Liver (tissue), 3 donors: Measurements from ENCODE around the gene NPIPB2.

Source experiments
- EGR1 ChIP-seq, 2 donors: IDR thresholded peaks; 2 replicates each; pipeline ENCODE4 v1.6.1; 2016 to 2018; ENCODE audit warnings: antibody characterized with exemption in 2 of 2, low read depth in 2 of 2
- GABPA ChIP-seq, 2 donors: IDR thresholded peaks in 1 of 2; conservative IDR thresholded peaks in 1 of 2; 2 replicates each; pipeline ENCODE4 v1.6.1; 2016; ENCODE audit warnings: antibody characterized with exemption in 2 of 2, mild to moderate bottlenecking in 1 of 2, moderate library complexity in 1 of 2
- HNF4G ChIP-seq: IDR thresholded peaks from 2 replicates; pipeline ENCODE4 v1.6.1; 2016; ENCODE audit warnings: antibody characterized with exemption
- JUND ChIP-seq, 2 donors: IDR thresholded peaks; 2 replicates each; pipeline ENCODE4 v1.6.1; 2016; ENCODE audit warnings: antibody characterized with exemption in 2 of 2
- RAD21 ChIP-seq, 2 donors: IDR thresholded peaks; 2 replicates each; pipeline ENCODE4 v1.6.1; 2016; ENCODE audit warnings: antibody characterized with exemption in 2 of 2, mild to moderate bottlenecking in 2 of 2
- REST ChIP-seq: IDR thresholded peaks from 2 replicates; pipeline ENCODE4 v1.6.1; 2016; ENCODE audit warnings: antibody characterized with exemption, mild to moderate bottlenecking
- RXRA ChIP-seq, 2 donors: IDR thresholded peaks; 2 replicates each; pipeline ENCODE4 v1.6.1; 2017 to 2018; ENCODE audit warnings: antibody characterized with exemption in 2 of 2, mild to moderate bottlenecking in 1 of 2
- SP1 ChIP-seq: IDR thresholded peaks from 2 replicates; pipeline ENCODE4 v1.6.1; 2018; ENCODE audit warnings: antibody characterized with exemption, mild to moderate bottlenecking
- ZBTB33 ChIP-seq: IDR thresholded peaks from 2 replicates; pipeline ENCODE4 v1.6.1; 2016; ENCODE audit warnings: antibody characterized with exemption
- TF ChIP-seq, protein P1 (sequence below): fragments of 150-350 bp; IDR thresholded peaks from 2 replicates; pipeline ENCODE4 v1.5.1; 2017; ENCODE audit warnings: improper control_type of control experiment, low read depth, low read length; ENCODE audit not compliant: missing input control
- TF ChIP-seq, protein P2 (sequence below): IDR thresholded peaks from 2 replicates; pipeline ENCODE4 v1.6.1; 2016; ENCODE audit warnings: antibody characterized with exemption
- donor health status: healthy.
- donor health status: healthy.

- TF ChIP-seq, protein P1, sequence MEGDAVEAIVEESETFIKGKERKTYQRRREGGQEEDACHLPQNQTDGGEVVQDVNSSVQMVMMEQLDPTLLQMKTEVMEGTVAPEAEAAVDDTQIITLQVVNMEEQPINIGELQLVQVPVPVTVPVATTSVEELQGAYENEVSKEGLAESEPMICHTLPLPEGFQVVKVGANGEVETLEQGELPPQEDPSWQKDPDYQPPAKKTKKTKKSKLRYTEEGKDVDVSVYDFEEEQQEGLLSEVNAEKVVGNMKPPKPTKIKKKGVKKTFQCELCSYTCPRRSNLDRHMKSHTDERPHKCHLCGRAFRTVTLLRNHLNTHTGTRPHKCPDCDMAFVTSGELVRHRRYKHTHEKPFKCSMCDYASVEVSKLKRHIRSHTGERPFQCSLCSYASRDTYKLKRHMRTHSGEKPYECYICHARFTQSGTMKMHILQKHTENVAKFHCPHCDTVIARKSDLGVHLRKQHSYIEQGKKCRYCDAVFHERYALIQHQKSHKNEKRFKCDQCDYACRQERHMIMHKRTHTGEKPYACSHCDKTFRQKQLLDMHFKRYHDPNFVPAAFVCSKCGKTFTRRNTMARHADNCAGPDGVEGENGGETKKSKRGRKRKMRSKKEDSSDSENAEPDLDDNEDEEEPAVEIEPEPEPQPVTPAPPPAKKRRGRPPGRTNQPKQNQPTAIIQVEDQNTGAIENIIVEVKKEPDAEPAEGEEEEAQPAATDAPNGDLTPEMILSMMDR: no peak
- TF ChIP-seq RAD21 (IDR thresholded peaks at IDR 0.05) (no peak), HNF4G (no peak), EGR1 (IDR thresholded peaks at IDR 0.05; ENCODE audit: low read depth in 2 of 2) (no peak), ZBTB33 (no peak), REST (no peak), RXRA (IDR thresholded peaks at IDR 0.05) (no peak), JUND (IDR thresholded peaks at IDR 0.05) (no peak), SP1 (no peak), GABPA (IDR thresholded peaks at IDR 0.05 in 1 of 2, conservative IDR thresholded peaks at IDR 0.05 in 1 of 2) (no peak)
- TF ChIP-seq, protein P2, sequence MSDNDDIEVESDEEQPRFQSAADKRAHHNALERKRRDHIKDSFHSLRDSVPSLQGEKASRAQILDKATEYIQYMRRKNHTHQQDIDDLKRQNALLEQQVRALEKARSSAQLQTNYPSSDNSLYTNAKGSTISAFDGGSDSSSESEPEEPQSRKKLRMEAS: no peak
Measured at GRCh38 chr16:11884035-11884434, 57.8 kb downstream of the NPIPB2 start.
